HPDE6-E6E7 (cell line): ENCODE measurements around the gene LILRB2.
"Not testable (repeated sequence)": the region's sequence is repeated elsewhere in the genome, so short reads cannot be mapped to it uniquely, and the experiment has no call there.

Source experiments
- DNase-seq: peaks from one replicate; pipeline ENCODE4 v3.0.0; 2011; ENCODE audit warnings: missing footprints; ENCODE audit errors: extremely low spot score

Gene LILRB2

DNA sequence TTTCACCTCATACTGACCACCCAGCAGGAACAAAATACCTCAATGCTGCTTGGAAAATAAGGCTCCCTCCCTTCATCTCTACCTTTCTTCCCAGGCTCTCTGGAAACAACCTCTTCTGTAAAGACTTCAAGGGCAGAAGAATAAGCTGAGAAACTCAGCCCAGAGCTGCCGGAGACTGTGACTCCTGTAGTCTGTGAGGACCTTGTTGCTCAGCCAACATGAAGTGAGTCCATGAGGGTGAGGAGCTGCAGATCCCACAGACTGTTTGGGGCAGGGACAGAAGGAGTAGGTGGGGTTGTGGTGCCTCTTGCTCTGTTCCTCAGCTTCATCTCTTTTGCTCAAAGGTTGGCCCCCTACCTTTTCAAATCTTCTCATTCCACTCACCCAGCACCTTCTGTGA, 24.2 kb upstream of the LILRB2 start:
- no peak for DNase-seq

DNA sequence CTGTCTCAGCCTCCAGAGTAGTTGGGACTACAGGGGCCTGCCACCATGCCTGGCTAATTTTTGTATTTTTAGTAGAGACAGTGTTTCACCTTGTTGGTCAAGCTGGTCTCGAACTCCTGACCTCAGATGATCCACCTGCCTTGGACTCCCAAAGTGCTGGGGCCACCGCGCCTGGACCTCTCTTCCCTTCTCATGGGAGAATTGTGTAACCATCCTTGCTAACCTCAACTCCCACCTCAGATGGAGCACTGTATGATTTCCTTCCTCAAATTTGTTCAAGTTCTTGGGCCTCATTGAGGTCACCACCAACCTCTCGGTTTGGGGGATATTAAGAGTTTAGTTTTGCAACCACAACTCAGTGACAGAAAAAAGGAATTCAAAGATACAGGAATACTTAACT, 21.3 kb upstream of the LILRB2 start:
- DNase-seq: no peak

DNA sequence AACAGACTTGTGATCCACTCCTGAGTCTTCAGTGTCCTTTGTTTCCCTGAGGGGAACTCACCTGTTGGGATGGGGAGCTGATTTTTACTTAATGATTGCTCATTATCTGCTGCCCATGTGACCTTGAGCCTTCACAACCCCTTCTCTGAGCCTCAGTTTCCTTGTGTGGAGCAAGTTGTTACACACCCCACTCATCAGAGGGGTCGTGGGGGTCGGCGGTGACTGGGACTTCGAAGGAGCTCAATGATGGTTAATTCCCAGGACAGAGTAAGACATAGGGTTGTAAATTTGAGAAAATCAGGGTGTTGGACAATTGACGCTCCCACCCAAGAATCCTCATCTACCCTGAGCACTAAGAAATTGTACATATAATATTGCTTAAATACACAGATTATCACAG, 18.6 kb upstream of the LILRB2 start:
- DNase-seq: no peak

DNA sequence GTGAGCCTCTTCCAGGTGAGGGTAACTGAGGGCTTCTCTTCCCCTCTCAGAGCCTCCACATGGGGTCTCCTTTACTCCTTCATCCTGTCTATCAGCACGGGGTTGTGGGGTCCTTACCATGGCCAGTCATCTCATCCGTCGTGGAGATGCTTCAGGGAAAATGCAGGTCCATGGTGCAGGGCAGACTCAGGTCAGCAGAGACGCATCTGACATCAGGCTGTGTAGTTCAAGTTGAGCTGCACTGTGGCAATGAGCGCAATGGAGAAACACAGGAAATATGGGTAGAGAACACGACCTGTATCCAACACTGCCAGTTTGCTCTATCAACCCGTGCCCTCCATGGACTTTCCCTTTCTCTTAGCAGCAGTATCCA, 18.2 kb upstream of the LILRB2 start:
- DNase-seq: no peak

DNA sequence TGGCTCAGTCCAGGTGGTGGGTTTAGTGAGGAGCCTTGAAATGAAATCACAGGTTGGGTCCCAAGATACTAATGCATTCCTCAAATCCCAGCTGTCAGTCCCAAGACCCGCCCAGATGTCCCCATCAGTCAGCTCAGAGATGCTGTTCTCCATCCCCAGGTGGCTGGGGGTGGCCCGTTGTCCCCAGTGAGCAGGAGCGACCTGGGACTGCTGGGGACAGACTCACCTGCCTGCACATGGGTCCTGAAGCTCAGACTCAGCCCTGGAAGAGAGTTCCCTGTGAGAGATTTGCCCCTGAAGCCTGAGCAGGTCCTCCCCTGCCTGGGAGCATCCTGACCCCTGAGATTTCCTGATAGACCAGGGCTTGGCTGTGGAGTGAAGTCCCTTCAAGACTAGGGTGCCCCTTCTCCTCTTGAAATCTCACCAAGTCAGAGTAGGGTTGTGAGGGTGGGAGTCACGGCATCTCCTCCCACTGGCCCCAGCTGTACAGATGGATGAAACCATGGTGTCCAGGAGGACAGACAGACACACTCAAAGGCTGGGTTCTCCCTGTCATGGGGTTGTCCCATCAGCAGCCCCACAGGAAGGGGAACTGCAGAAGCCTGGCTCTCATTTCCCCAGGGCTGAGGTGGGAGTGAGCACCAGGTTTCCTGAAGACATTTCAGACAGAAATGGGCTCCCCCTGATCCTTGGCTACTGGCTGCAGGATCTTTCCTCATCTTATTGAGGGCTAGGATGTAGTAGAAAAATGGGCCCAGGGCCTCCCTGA, 17.6 kb upstream of the LILRB2 start:
- no peak for DNase-seq

DNA sequence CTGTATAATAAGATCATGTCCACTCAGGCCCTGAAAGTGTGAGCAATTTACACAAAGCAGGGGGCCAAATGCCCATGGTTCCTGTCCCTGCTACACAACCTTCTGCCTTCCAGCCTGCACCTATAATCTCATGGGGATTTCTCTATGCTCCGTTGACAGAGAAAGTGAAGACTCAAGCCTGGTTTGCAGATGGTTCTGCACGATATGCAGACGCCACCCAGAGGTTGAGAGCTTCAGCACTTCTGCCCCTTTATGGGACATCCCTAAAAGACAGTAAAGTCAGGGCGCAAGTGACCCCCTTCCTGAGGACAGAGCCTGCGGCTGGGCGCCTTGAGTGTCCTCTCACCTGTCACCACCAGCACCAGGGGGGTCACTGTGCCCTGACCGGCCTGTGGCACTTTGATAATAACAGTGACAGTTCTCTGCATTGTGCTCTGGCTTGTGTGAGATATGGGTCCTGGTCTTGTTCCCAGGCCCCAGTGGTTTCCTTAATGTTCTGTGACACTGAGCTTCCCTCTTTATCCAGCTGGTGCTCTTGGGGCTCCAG, 16.9 kb upstream of the LILRB2 start:
- DNase-seq: no peak

DNA sequence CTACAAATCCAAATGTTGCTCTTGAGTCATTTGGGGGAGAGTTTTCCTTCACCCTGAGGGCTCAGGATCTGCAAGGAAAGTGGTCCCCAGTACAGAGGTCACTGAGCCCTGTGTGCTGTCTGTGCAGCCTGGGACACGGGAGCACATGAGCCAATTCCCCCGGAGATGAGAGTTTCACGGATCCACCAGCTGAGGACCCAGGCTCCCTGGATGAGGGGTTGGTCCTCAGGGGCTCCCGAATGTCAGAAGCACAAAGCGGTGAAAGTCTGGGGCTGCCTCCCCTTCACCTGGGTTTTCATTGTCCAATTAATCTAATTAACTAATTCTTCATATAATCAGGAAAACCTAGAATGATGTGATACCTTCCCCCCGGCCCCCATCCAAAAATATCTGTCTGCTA, 13.6 kb upstream of the LILRB2 start:
- no peak for DNase-seq

DNA sequence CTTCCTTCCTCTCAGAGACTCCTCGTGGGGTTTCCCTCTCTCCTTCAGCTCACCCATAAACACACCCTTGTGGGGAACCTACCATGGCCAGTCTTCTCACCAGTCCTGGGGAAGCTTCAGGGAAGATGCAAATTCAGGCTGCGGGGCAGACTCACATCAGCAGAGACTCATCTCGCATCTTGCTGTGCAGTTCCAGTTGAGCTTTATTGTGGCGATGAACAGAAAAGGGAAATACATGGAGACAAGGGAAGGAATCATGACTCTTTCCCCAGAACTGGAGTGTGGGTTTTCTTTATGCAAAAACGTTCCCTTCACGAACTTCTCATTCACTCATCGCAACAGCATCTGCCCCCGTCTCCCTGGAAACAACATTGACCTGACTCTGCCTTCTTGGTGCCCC, 8.2 kb upstream of the LILRB2 start:
- not testable (repeated sequence) for DNase-seq

DNA sequence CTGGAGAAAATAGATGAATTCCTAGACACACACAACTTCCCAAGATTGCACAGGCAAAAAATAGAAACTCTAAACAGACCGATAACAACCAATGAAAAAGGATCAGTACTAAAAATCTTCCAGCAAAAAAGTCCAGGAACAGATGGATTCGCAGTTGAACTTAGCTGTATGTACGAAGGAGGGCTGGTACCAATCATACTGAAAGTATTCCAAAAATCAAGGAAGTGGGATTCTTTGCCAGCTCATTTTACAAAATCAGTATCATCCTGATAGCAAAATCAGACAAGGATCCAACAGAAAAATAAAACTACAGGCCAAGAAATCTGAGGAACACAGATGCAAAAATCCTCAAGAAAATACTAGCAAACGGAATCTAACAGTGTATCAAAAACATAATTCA, 6.5 kb upstream of the LILRB2 start:
- DNase-seq: no peak

DNA sequence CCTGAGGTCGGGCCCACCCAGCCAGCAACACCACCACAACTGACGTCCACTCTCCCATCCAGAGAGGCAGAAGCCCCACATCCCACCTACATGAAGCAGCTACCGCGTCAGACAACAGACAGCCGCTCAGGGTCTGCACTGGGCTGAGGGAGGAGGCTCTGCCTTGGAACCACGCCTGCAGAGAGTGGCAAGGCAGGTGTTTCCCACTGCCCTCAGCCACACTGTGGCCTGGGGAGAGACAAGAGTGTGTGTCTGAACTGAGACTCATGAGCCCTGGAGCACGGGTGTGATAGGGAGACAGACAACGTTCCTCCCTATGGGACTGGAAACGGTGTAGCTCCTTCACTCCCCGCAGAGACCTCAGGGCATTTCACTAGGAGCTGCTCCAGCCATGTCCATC, 5.4 kb upstream of the LILRB2 start:
- DNase-seq: not testable (repeated sequence)

DNA sequence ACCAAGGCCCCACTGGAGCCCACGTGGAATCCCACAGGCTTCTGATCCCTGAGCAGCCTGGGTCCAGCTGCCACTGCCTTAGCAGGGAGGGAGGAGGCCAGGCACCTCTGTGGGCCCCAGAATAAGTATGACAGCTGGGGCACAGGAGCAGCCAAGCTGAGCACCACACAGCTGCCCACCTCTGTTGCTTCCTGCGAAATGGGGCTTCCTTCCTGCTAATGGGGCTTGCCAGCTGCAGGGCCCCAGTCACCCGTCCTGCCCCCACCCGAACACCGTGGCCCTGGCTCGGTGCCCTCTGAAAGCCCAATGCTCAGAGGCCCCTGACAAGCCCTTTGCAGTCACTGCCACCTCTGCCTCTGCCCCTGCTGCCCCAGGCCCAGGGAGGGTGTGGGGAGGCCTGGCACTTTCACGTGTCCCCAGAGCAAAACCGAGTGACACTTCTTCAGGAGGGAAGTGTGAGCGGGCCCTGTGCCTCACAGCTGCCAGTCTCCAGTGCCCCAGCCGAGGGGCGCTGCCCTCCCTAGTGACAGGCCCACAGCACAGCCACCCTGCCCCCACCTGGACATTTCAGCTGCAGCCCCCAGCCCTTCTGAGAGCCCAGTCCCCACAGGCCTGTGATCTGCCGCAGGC, 4.6 kb upstream of the LILRB2 start:
- DNase-seq: not testable (repeated sequence)

DNA sequence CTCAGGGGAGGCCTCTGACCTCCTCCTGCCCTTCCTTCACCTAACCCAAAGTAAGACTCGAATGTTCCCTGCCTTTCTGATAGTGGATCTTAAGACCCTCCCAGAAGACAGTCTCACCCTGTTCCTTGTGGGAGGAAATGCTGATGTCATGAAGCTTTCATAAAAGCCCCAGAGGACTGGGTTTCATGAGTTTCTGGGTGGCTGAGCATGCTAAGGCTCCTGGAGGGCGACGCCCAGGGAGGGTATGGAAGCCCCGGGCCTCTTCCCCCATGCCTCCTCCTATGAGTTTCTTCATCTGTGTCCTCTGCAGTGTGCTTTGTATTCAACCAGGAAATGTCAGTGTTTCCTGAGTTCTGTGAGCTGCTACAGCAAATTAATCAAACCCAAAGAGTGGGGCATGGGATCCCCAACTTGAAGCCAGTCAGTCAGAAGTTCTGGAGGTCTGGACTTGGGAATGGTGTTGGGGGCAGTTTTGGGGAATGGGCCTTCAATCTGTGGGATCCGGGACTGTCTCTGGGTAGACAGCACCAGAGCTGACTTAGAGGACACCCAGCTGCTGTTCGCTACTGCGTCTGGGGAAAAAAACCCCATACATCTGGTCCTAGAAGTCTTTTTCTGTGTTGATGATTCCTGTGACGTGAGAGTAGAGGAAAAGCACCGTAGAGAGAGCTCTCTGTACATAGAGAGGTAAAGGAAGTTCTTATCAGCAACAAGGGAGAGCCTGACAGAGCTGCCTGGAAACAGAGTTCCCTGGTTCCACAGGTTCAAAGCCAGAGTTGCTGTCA, 2.0 kb upstream of the LILRB2 start:
- no peak for DNase-seq

DNA sequence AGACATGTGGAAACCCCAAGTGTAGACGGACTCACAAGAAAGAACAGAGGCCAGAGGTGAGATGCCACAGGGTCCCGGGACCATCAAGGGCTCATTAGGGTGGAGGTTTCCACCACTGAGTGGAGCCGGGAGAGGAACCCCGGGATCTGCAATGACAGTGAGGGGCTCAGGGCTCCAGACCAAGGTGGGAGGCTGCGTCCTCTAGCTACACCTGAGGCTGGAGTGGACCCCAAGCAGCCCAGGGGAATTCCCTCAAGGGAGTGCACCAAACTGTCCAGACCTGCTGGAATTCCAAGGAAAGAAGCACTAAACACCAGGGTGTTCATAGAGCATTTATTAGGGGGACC, 792 bp upstream of the LILRB2 start:
- DNase-seq: not testable (repeated sequence)

DNA sequence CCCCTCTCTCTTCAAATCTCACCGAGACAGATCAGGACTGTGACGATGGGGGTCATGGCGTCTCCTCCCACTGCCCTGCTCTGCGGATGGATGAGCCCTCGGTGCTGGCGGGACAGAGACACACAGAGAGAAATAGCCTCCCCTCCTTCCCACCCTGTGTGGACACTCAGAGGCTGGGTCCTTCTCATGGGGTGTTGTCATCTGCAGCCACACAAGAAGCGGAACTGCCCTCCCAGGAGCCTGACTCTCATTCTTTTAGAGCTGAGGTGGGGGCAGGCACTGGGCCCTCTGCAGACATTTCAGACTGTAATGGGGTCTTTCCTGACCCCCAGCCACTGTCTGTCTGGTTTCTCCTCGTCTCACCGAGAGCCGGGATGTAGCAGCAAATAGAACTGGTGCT, 469 bp downstream of the LILRB2 start:
- DNase-seq: not testable (repeated sequence)

DNA sequence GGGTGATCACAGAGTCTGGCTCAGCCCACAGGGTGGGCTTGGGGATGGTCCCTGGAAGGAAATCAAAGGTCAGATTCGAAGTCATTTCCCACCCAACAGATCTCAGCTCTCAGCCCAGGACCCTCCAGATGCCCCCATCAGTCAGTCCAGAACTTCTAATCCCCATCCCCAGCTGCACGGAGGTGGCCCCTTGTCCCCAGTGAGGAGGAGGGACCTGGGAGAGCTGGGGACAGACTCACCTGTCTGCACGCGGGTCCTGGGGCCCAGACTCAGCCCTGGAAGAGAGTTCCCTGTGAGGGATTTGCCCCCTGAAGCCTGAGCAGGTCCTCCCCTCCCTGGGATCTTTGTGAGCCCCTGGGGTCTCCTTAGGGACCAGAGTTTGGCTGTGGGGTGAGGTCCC, 885 bp downstream of the LILRB2 start:
- DNase-seq: not testable (repeated sequence)

DNA sequence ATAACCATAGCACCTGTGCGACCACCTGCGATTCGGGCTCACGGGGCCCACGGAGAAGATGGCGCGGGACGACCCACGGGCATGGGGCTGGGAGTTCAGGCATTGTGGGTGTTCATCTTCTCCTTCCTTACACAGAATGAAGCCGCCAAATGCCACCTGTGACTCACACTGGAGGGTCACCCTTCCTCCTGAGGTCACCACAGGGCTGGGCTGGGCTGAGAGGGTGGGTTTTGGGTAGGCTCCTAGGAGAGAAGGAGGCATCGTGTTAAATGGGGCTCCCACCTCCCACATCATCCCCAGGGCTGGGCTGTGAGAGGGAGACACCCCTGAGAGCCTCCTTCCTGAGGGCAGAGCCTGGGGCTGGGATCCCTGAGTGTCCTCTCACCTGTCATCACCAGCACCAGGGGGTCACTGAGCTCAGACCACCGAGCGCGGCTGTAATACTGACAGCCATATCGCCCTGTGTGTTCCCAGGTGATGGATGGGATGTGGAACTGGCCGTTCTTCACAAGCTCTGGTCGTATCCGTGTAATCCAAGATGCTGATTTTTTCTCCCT, 1.4 kb downstream of the LILRB2 start:
- no peak for DNase-seq

DNA sequence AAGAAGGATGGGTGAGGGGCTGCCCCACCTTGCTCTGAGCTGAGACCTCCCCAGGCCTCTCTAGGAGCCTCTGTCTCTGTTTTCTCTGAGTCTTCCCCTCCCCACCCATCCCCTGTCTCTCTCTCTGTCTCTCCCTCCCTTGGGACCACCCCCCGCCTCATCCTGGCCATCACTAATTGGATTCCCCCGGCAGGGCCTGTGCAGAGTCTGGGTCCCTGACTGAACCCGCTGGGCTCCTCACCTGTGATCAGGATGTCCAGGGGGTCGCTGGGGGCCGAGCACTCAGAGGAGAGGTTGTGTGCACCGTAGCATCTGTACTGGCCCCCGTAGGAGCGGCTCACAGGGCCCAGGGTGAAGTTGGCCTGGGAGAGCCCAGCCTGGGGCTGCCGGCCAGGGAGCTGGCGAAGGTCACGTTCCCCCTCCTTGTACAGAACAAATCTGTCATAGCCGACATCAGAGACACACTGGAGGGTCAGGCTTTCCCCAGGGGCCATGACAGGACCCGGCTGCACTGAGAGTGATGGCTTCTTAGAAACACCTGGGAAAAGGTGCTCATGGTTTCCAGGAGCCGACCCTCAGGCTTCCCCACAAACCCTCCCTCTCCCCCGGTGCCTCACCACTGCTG, 2.2 kb downstream of the LILRB2 start:
- not testable (repeated sequence) for DNase-seq

DNA sequence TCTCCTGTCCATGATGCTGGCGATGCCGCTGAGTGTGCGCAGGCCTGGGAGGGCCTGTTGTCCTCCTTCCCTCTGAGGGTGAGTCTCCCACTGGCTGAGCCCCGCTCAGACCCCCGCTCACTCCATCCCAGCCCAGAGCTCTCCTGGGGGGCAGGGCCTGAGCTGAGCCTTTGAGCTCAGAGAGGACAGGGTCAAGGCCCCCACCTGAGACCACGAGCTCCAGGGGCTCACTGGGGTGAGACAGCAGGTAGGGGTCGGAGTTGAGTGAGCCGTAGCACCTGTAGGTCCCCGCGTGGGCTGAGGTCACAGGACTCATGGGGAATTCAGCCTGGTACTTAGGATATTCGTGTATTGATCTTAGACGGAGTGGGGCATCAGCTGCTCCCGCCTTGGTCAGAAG, 2.9 kb downstream of the LILRB2 start:
- not testable (repeated sequence) for DNase-seq

DNA sequence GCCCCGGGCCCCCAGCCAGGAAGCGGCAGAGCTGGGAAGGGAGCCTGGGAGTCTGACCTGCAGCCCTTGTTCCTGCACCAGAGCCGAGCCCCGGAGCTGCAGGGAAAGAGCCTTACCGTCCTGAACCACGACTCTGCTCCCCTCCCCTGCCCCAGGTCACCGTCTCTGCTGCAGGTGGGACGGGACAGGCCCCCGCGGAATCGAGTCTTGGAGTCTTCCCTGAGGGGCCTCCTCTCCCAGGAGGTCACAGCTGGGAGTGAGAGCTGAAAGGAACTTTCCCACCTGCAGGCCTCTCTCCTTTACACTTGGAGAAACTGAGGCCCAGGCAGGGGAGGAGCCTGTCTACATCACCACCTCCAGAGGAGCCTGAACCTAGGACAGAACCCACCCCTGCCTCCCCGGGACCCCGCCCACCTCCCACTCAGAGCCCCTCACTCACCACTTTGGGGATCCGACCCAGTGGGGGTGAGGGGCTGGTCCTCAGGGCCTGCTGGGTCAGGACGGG, 3.7 kb downstream of the LILRB2 start:
- DNase-seq: not testable (repeated sequence)

DNA sequence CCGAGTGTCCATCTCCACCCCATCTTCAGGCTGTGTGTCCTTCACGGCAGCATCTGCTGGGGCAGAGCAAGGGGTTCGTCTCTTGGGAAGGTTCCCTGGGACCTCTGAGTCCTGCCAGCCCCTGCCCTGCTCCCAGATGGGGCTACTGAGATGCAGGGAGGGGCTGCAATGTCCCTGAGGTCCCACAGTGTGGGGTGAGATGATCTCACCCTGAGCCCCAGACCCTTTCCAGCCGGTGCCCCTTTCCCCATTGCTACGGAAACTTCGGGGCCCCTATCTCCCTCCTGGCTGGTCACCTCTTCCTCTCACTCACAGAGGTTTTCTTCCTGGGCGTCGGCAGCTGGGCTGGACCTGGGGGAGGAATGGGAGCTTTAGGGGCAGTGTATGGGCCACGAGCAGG, 5.0 kb downstream of the LILRB2 start:
- DNase-seq: no peak

DNA sequence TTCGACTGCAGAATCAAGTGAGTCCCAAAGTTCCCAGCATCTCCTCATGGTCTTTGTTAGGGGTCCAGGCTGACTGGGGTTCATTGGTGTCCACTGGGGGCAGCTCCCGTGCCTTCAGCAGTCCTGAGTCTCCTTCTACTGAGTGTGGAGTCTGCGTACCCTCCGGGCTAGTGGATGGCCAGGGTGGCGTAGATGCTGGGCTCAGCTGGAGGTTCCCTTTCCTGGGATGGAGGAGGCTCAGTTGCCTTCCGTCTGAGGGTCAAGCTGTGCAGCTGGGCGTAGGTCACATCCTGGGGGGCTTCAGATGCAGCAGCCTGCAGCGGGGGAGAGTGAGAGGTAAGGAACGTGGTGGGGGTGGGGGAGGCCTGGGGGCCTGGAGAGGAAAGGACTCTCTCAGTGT, 6.4 kb downstream of the LILRB2 start:
- DNase-seq: not testable (repeated sequence)

DNA sequence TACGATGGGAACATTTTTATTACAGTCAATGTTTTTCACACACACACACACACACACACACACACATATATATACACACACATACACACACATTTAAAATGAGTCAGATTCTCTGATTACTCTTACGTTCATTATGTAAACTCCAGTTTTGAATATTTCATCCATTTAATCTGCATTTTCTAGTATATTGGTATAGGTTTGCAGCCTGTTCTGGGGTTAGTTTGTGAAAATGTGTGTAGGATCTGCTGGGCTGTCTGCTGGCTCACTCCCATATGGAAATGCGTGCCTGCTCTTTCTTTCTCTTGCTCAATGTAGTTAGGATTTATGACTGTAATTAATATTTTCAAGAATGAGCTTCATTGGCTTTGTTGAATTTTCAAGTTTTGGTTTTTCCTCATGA, 7.1 kb downstream of the LILRB2 start:
- DNase-seq: no peak
